GM12878 (cell line): ENCODE results near the gene UTP11. TPM values are rescaled to one million over a fixed set of nuclear protein-coding genes. Genes with fewer than 3 reads are reported as not detected.

Experiments used
- ATF2 ChIP-seq: IDR thresholded peaks from 2 replicates; pipeline ENCODE4 v1.6.1; 2012; ENCODE audit warnings: low read length, inconsistent platforms
- BMI1 ChIP-seq: fragments of 450-650 bp; IDR thresholded peaks from 2 replicates; pipeline ENCODE4 v1.6.1; 2016; ENCODE audit warnings: mild to moderate bottlenecking, moderate library complexity, borderline replicate concordance
- CBX3 ChIP-seq: fragments of 200-600 bp; sonication (generic); IDR thresholded peaks from 2 replicates; pipeline ENCODE4 v1.6.1; 2016; ENCODE audit warnings: low read depth, borderline replicate concordance
- CHD1 ChIP-seq: IDR thresholded peaks from 2 replicates; pipeline ENCODE4 v1.6.1; 2012; ENCODE audit warnings: low read depth, low read length, improper control_type of control experiment
- CREM ChIP-seq: IDR thresholded peaks from 2 replicates; pipeline ENCODE4 v1.6.1; 2014; ENCODE audit warnings: antibody characterized with exemption, low read depth
- HDGF ChIP-seq: fragments of 450-650 bp; IDR thresholded peaks from 2 replicates; pipeline ENCODE4 v1.6.1; 2016; ENCODE audit warnings: antibody characterized with exemption
- IKZF1 ChIP-seq: fragments of 450-650 bp; conservative IDR thresholded peaks from 2 replicates; pipeline ENCODE4 v1.6.1; 2017; ENCODE audit warnings: antibody characterized with exemption, mild to moderate bottlenecking
- JUND ChIP-seq: IDR thresholded peaks from 2 replicates; pipeline ENCODE4 v1.6.1; 2012; ENCODE audit warnings: low read depth, mild to moderate bottlenecking, low read length, improper control_type of control experiment, moderate library complexity
- MEF2A ChIP-seq: IDR thresholded peaks from 2 replicates; pipeline ENCODE4 v1.6.1; 2011; ENCODE audit warnings: low read depth, mild to moderate bottlenecking, low read length, moderate library complexity; ENCODE audit not compliant: insufficient read depth
- MXI1 ChIP-seq: fragments of 150-350 bp; IDR thresholded peaks from 2 replicates; pipeline ENCODE4 v1.6.1; 2011; ENCODE audit warnings: low read depth, mild to moderate bottlenecking, inconsistent platforms, low read length, improper control_type of control experiment
- NFYB ChIP-seq: IDR thresholded peaks from 2 replicates; pipeline ENCODE4 v1.6.1; 2011; ENCODE audit warnings: low read depth, mild to moderate bottlenecking, low read length, improper control_type of control experiment, moderate library complexity; ENCODE audit not compliant: insufficient read depth
- NRF1 ChIP-seq: conservative IDR thresholded peaks from 2 replicates; pipeline ENCODE4 v1.6.1; 2011; ENCODE audit warnings: mild to moderate bottlenecking, low read depth, low read length, improper control_type of control experiment
- SP1 ChIP-seq: IDR thresholded peaks from one replicate; pipeline ENCODE4 v1.6.1; 2011; ENCODE audit warnings: low read depth, low read length
- TCF3 ChIP-seq: IDR thresholded peaks from 2 replicates; pipeline ENCODE4 v1.6.1; 2012; ENCODE audit warnings: low read depth, mild to moderate bottlenecking, low read length, borderline replicate concordance; ENCODE audit not compliant: insufficient read depth
- WRNIP1 ChIP-seq: IDR thresholded peaks from 2 replicates; pipeline ENCODE4 v1.6.1; 2011; ENCODE audit warnings: low read depth, low read length, improper control_type of control experiment, borderline replicate concordance
- YY1 ChIP-seq: IDR thresholded peaks from 2 replicates; pipeline ENCODE4 v1.6.1; 2011; ENCODE audit warnings: low read depth, mild to moderate bottlenecking, low read length
- polyA plus RNA-seq, 11 experiments: library from polyadenylated mRNA; depleted of rRNA in 4 of 11; unstranded in 6 of 11; stranded (reverse) in 5 of 11; fragments of >200 nt; fragmentation: Nextera tagmentation in 4 of 11; fragmentation: Illumina TruSeq in 1 of 11; extraction: Ambion mirVana in 4 of 11; extraction: Trizol in 1 of 11; gene quantifications; 1 replicate in 1 of 11; 2 replicates in 10 of 11; pipeline versions ENCODE4 v1.2.1 to v1.2.3, GENCODE V29; 2011 to 2016; ENCODE audit warnings: inconsistent platforms in 2 of 11, missing spikeins in 2 of 11, low read depth in 1 of 11
- total RNA-seq, 4 experiments: library from RNA; depleted of rRNA in 3 of 4; stranded (reverse); fragments of >200 nt in 3 of 4; fragmentation: Illumina TruSeq in 1 of 4; extraction: Trizol in 1 of 4; gene quantifications; 2 replicates each; pipeline versions ENCODE4 v1.2.1 to v1.2.3, GENCODE V29; 2013 to 2021
- TF ChIP-seq, protein P1 (sequence below): fragments of 450-650 bp; IDR thresholded peaks from 2 replicates; pipeline ENCODE4 v1.6.1; 2017; ENCODE audit warnings: borderline replicate concordance
- TF ChIP-seq, protein P2 (sequence below): fragments of 150-350 bp; IDR thresholded peaks from 2 replicates; pipeline ENCODE4 v1.6.1; 2016; ENCODE audit warnings: low read depth, low read length
- TF ChIP-seq, protein P3 (sequence below): IDR thresholded peaks from 2 replicates; pipeline ENCODE4 v1.6.1; 2012; ENCODE audit warnings: mild to moderate bottlenecking, low read depth, low read length

UTP11 gene
- total and polyA plus RNA-seq, 10 of the 15 experiments (the other 5 are each of a cell fraction or from before 2014, with no cell fraction given) = 34.5 to 146 (median 64.2) TPM

DNA sequence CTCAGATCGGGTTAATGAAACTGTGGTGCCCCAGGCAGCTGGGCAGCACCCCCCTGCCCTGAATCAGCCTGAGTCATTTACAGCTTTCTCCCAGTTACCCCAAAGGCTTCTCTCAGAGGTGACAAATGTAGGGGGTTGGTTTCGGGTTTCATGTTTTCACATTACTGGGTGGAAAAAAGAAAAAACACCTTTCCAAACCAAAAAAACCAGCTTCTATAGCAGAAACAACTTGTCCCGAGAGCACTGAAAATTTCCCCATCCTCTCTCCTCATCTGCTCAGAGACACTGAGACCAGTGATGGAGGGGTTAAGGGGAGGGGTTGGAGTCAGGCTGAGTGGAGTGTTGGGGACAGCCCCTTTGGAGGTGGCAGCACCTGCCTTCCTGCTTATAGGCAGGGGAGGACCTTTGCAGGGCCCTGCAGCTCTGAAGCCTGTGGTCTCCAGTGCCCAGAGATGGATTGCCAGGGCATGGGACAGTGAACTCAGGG, 15.6 kb downstream of the UTP11 start (continued):
- peak; percentile 76; the same call in 1 of the 2 replicates for TF ChIP-seq TCF3
- no peak for TF ChIP-seq CHD1
- no peak for TF ChIP-seq NRF1
- 0 out of 2 replicates have a peak, but pooled peaks have one; percentile 57 for TF ChIP-seq JUND
- TF ChIP-seq, protein P1, sequence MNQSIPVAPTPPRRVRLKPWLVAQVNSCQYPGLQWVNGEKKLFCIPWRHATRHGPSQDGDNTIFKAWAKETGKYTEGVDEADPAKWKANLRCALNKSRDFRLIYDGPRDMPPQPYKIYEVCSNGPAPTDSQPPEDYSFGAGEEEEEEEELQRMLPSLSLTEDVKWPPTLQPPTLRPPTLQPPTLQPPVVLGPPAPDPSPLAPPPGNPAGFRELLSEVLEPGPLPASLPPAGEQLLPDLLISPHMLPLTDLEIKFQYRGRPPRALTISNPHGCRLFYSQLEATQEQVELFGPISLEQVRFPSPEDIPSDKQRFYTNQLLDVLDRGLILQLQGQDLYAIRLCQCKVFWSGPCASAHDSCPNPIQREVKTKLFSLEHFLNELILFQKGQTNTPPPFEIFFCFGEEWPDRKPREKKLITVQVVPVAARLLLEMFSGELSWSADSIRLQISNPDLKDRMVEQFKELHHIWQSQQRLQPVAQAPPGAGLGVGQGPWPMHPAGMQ = no peak
- peak; percentile 58 for TF ChIP-seq SP1
- TF ChIP-seq, protein P2, sequence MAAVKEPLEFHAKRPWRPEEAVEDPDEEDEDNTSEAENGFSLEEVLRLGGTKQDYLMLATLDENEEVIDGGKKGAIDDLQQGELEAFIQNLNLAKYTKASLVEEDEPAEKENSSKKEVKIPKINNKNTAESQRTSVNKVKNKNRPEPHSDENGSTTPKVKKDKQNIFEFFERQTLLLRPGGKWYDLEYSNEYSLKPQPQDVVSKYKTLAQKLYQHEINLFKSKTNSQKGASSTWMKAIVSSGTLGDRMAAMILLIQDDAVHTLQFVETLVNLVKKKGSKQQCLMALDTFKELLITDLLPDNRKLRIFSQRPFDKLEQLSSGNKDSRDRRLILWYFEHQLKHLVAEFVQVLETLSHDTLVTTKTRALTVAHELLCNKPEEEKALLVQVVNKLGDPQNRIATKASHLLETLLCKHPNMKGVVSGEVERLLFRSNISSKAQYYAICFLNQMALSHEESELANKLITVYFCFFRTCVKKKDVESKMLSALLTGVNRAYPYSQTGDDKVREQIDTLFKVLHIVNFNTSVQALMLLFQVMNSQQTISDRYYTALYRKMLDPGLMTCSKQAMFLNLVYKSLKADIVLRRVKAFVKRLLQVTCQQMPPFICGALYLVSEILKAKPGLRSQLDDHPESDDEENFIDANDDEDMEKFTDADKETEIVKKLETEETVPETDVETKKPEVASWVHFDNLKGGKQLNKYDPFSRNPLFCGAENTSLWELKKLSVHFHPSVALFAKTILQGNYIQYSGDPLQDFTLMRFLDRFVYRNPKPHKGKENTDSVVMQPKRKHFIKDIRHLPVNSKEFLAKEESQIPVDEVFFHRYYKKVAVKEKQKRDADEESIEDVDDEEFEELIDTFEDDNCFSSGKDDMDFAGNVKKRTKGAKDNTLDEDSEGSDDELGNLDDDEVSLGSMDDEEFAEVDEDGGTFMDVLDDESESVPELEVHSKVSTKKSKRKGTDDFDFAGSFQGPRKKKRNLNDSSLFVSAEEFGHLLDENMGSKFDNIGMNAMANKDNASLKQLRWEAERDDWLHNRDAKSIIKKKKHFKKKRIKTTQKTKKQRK = no peak
- no peak for TF ChIP-seq WRNIP1
- TF ChIP-seq HDGF = no peak
- TF ChIP-seq, protein P3, sequence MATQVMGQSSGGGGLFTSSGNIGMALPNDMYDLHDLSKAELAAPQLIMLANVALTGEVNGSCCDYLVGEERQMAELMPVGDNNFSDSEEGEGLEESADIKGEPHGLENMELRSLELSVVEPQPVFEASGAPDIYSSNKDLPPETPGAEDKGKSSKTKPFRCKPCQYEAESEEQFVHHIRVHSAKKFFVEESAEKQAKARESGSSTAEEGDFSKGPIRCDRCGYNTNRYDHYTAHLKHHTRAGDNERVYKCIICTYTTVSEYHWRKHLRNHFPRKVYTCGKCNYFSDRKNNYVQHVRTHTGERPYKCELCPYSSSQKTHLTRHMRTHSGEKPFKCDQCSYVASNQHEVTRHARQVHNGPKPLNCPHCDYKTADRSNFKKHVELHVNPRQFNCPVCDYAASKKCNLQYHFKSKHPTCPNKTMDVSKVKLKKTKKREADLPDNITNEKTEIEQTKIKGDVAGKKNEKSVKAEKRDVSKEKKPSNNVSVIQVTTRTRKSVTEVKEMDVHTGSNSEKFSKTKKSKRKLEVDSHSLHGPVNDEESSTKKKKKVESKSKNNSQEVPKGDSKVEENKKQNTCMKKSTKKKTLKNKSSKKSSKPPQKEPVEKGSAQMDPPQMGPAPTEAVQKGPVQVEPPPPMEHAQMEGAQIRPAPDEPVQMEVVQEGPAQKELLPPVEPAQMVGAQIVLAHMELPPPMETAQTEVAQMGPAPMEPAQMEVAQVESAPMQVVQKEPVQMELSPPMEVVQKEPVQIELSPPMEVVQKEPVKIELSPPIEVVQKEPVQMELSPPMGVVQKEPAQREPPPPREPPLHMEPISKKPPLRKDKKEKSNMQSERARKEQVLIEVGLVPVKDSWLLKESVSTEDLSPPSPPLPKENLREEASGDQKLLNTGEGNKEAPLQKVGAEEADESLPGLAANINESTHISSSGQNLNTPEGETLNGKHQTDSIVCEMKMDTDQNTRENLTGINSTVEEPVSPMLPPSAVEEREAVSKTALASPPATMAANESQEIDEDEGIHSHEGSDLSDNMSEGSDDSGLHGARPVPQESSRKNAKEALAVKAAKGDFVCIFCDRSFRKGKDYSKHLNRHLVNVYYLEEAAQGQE = no peak
- TF ChIP-seq CREM = peak; percentile 80
- TF ChIP-seq CBX3 = no peak
- TF ChIP-seq BMI1 = peak; percentile 52; the same call in 1 of the 2 replicates
- TF ChIP-seq MXI1 = no peak
- TF ChIP-seq IKZF1 = peak; percentile 98
- 0 out of 2 replicates have a peak, but pooled peaks have one; percentile 24 for TF ChIP-seq MEF2A
- TF ChIP-seq YY1 = no peak
- no peak for TF ChIP-seq NFYB
- peak; percentile 78 for TF ChIP-seq ATF2
